Stimulated activated CD8-positive, alpha-beta memory T cell treated with anti-CD3 and anti-CD28 coated beads, Interleukin-4, amount 100 ng/mL, for 48 hours (primary cell): ENCODE measurements around the gene PRR16.
A peak's percentile ranks its signal among the peaks of the same experiment; 100 is the strongest.

Experiments
- DNase-seq: peaks from one replicate; pipeline ENCODE4 v3.0.0-alpha.2; 2020

Gene PRR16

GRCh38 chr5:120591911-120592310 lies 127.8 kb downstream of the PRR16 start:
- DNase-seq: no peak

GRCh38 chr5:120599576-120599975 lies 135.5 kb downstream of the PRR16 start:
- DNase-seq: no peak

DNA sequence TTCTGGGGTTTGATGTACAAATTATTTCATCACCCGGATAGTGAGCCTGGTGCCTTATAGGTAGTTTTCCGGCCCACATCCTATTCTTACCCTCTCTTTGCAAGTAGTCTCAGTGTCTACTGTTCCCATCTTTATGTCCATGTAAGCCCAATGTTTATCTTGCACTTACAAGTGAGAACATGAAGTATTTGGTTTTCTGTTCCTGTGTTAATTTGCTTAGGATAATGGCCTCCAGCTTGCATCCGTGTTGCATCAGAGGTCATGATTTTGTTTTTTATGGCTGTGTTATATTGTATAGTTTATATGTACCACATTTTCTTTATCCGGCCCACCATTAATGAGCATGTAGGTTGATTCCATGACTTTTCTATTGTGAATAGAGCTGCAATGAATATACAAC lies 136.5 kb downstream of the PRR16 start:
- DNase-seq: no peak

GRCh38 chr5:120602033-120602432 lies 137.9 kb downstream of the PRR16 start:
- no peak for DNase-seq

DNA sequence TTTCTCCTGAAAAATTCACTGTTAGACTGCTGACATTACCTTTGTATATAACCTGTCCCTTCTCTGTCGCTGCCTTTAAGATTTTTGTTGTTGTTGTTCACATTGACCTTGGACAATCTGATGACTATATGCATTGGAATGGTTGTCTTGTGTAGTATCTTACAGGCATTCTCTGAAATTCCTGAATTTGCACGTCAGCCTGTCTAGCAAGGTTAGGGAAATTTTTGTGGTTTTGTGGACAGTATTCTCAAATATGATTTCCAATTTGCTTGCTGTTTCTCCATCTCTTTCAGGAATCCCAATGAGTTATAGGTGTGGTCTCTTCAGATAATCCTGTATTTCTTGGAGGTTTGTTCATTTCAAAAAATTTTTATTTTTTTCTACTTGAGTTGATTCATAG lies 140.8 kb downstream of the PRR16 start:
- no peak for DNase-seq

DNA sequence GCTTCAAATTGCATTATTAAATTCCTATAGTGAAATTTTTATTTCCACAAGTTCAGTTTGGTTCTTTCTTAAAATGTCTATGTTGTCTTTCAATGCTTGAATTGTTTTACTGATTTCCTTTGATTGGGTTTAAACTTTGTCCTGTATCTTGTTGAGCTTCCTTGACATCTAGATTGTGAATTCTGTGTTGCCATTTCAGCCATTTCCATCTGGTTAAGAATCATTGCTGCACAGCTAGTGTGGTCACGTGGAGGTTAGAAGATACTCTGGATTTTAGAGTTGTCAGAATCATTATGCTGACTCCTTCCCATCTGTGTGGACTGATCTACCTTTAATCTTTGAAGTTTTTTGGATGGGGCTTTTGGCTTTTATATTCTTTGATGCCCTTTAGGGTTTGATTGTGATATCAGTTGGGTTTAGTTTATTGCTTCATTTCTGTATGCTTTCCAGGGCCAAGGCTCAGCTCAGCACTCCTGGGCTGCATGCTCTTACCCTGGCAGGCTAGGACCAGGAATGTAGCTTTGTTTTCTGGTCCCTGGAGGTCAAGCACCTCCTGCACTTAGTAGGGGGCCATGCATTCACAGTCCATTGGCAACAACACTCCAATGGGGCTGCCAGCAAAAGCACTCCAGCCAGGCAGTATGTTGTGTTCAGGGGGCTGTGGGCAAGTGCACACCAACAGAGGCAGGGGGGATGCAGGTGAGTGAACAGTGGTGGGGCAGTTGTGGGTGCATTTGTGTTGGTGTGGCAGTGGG lies 141.4 kb downstream of the PRR16 start:
- DNase-seq: no peak

DNA sequence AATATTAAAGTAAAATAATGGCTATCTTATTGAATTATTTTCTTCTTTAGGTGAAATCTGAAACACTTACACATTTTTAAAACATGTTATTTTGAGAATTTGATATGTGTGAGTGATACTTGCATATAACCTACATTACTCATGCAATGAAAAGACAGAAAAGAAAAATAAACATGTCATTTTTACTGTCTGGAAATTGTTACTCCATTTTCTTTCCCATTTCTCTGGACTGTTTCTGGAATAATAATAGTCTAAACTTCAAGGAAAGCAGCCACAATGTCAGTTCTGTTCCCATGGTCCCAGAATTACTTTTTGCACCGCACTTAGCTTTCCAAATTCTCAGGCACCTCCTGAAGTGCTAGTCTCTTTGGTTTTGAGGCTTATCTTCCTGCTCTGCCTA lies 145.5 kb downstream of the PRR16 start:
- no peak for DNase-seq

- no peak for DNase-seq
Measured at GRCh38 chr5:120610145-120610544, 146.0 kb downstream of the PRR16 start.

GRCh38 chr5:120613729-120614128 lies 149.6 kb downstream of the PRR16 start:
- no peak for DNase-seq

GRCh38 chr5:120614531-120615180 lies 150.6 kb downstream of the PRR16 start:
- DNase-seq: no peak

DNA sequence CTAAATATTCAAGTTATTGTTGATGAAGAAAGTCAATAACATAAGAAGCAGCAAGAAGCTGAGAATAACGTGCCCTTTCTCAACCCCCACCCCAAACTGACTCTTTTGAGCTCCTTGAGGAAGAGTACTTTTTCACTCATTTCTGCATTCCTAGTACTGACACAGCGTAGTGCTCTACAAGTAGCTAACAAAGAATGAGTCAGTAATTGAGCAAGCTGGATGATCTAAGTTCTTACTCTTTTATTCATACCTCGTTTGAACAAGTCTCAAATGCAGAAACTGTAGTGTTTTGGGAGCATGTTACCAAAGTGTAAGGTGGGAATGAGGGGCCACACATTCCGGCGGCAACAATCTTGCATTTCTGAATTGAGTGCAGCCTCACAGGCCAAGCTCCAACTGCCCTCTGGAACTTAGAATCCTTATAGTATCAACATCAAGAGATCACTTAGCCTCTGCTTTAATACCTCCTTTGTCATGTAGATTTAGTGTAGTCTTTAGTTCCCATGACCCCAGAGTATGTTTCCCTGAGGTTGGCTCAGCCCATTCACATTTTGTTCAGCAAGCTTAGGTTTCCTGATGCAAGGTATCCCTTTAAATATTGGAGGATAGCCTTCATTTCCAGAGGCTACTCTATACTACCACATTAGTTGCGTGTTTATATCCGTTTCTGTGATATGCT lies 152.0 kb downstream of the PRR16 start:
- DNase-seq: no peak

DNA sequence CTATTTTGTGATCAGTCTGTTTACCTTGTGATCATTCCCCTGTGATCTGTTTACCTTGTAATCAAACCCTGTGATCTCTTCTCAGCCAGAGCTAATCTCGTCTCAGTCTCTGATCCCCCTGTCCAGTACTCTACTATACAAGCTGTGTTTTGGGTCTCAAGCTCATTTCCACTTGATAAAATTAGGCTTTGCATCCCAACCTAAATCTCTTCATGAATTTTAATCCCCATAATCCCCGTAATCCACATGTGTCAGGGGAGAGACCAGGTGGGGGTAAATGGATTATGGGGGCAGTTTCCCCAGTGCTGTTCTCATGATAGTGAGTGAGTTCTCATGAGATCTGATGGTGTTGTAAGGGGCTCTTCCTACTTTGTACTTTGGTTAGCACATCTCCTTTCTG lies 157.2 kb downstream of the PRR16 start:
- no peak for DNase-seq

- no peak for DNase-seq
Measured at GRCh38 chr5:120624021-120624563, 160.0 kb downstream of the PRR16 start.

DNA sequence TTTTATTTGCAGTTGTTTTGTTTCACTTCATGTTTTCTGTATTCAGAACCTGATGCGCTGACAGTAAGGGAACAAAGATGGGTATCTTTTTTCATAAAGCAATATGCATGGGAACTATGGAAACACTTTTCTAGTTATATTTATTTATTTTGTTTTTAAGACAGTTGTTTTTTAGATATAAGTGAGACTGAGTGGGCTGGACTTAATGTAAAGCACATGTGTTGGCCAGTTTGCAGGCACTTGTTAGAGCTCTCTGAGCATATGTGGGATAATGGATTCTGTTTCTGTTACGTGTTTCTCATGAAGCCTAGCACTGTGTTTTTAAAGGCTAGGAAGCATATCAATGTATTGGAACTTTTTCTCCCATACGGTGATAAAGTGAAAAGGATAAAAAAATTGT lies 164.1 kb downstream of the PRR16 start:
- no peak for DNase-seq

DNA sequence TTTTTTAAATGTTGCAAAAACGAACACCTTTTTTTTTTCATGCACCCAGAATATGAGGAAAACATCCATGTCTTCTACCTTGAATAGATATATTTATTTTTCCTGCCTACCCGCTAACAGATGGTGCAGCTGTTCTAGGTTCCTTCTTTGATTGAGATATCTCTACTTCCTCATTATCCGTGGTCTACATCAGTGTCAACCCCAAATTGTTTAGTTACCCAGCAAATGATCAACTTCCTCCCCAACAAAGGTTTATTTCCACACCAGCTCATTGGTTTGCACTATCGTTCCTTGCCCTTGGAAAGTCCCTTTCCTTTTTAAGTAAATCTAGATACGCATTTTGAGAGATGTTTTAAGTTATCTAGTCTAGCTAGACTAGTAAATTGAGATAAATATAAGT lies 166.4 kb downstream of the PRR16 start:
- DNase-seq: no peak

DNA sequence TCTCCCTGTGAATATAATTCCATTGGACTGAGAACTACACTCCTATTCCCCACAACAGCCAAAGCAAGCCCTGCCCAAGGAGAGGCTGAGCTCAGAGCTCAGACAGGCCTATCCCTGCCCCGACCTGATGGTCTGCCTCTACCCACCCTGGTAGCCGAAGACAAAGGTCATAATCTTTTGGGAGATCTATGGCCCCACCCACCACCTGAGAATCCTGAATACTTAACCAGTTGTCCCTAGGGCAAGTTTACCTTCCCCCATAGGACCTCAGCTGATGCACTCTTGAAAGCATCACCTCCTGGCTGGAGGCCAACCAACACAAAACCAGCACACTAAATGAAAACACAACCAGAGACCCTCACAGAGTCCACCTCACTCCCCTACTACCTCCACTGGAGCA lies 167.5 kb downstream of the PRR16 start:
- no peak for DNase-seq

DNA sequence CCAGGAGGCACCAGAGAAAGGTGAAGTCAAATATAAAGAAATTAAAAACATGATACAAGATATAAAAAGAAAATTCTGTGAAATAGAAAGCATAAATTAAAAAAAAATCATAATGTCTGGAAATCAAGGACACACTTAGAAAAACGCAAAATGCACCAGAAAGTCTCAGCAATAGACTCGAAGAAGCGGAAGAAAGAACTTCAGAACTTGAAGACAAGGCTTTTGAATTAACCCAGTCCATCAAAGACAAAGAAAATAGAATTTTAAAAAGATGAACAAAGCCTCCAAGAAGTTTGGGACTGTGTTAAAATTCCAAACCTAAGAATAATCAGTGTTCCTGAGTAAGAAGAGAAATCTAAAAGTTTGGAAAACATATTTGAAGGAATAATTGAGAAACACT lies 168.3 kb downstream of the PRR16 start:
- DNase-seq: no peak

DNA sequence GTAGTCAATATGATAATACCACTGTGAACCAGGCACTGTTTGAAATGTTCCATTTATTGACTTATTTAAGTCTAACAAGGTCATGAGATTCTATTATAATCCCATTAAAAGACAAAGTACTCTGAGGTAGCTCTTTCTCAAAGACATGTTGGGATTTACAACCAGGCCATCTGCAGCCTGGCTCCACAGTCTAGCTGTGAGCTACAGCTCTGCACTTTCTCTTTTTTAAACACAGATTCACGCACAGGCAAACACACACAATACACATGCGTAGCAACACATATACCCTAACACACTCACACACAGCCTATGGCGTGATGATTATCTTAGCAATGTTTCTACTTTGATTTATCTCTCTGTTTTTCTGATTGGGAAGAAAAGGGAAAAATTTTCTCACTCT lies 174.3 kb downstream of the PRR16 start:
- no peak for DNase-seq

GRCh38 chr5:120640778-120641177 lies 176.7 kb downstream of the PRR16 start:
- DNase-seq: no peak

GRCh38 chr5:120644516-120644915 lies 180.4 kb downstream of the PRR16 start:
- no peak for DNase-seq

- peak; percentile 21 for DNase-seq
Measured at GRCh38 chr5:120655828-120656435, 191.8 kb downstream of the PRR16 start.

DNA sequence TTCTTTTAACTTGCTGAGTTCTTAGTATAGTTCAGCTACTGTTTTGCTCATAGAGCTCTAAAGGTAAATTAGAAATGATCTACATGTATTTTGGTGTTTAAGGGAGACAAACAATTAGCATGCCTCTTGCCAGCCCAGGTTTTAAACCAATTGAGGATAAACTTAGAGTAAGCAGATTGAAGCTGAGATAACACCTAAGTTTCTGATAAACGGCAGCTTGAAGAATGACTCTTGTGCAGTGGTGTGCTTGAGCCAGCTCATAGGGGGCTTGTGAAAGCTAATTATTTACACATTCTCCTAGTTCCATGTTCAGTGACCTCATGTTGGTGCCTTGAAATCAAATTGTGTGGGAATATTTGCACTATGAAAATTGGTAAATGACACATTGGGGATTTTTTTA lies 193.0 kb downstream of the PRR16 start:
- DNase-seq: no peak

GRCh38 chr5:120677481-120677880 lies 213.4 kb downstream of the PRR16 start:
- DNase-seq: no peak

DNA sequence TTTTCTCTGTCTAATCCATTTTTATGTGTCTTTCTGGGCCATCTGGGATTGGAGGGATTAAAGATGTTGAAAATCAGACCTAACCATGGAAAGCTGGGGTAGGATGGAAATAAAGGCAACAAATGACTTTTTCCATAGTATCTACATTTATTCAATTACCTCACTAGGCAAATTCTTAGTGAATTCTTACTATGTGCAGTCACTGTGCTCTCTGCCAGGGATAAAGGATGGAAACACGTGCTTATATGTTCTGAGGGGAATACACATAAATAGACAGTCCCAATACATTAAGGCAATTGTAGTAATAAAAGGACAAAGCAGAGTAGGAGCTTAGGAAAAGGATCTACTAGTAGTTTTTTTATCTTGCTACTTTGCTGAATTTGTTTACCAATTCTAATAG lies 214.2 kb downstream of the PRR16 start:
- no peak for DNase-seq
